GM12878 (cell line): ENCODE data around the gene ZNF32. TPM values are rescaled to one million over a fixed set of nuclear protein-coding genes. Genes with fewer than 3 reads are reported as not detected.

ENCODE experiments used
- ATAC-seq: fragments of 200-7000 bp; cut with Tn5 transposase; 3 replicates; pipeline ENCODE4 v1.9.1; 2020; ENCODE audit warnings: mild to moderate bottlenecking, moderate library complexity
- BruUV-seq: library from RNA; stranded (reverse); fragments of 400-500 nt; replicated peaks from 2 replicates; lab custom pipeline; 2021; lab: Mats Ljungman, UMichigan
- CTCF ChIA-PET: fragments of 300-600 bp; sonication (Branson Sonifier 250); formaldehyde crosslinking; extraction: SDS; loops from one replicate; lab custom pipeline; 2021; ENCODE audit warnings: inconsistent platforms; lab: Yijun Ruan, JAX
- POLR2A ChIA-PET: fragments of 350-600 bp; formaldehyde crosslinking; extraction: SDS; loops from one replicate; lab custom pipeline; 2021; ENCODE audit warnings: inconsistent platforms; lab: Charles Lee
- RAD21 ChIA-PET: fragments of 300-600 bp; sonication (Branson Sonifier 250); formaldehyde crosslinking; loops from one replicate; lab custom pipeline; 2023; ENCODE audit warnings: antibody characterized with exemption; ENCODE audit not compliant: unreplicated experiment; lab: Charles Lee
- SMC1A ChIA-PET: fragments of 300-600 bp; sonication (Branson Sonifier 250); formaldehyde crosslinking; loops from one replicate; lab custom pipeline; 2023; ENCODE audit not compliant: unreplicated experiment, uncharacterized antibody; lab: Charles Lee
- DNase-seq: peaks from one replicate; pipeline ENCODE4 v3.0.0-alpha.2; 2011; ENCODE audit warnings: low read depth, low spot score
- FAIRE-seq: peaks from 3 replicates; lab custom pipeline; 2011; peaks lifted over from hg19 to GRCh38; lab: Jason Lieb, UNC
- H2AFZ ChIP-seq: 2 replicates; pipeline ENCODE4 v1.6.0; 2011; ENCODE audit warnings: low read depth, low read length, control low read depth; ENCODE audit not compliant: control insufficient read depth
- H3K27ac ChIP-seq: 2 replicates; pipeline ENCODE4 v1.5.1; 2011; ENCODE audit warnings: control low read depth; ENCODE audit not compliant: control insufficient read depth, insufficient read depth
- H3K27me3 ChIP-seq, 2 experiments: replicated peaks in 1 of 2; 2 replicates each; pipeline versions ENCODE4 v1.6.0 to v1.6.1; 2011; ENCODE audit warnings: low read length in 1 of 2; ENCODE audit not compliant: control insufficient read depth in 2 of 2, insufficient read depth in 2 of 2
- H3K36me3 ChIP-seq, 2 experiments: 2 replicates each; pipeline ENCODE4 v1.5.1; 2011; ENCODE audit warnings: low read length in 1 of 2; ENCODE audit not compliant: control insufficient read depth in 2 of 2, insufficient read depth in 2 of 2
- H3K4me1 ChIP-seq: 2 replicates; pipeline ENCODE4 v1.6.1; 2011; ENCODE audit warnings: mild to moderate bottlenecking, low read length, moderate library complexity, mixed read lengths; ENCODE audit not compliant: control insufficient read depth, insufficient read depth
- H3K4me2 ChIP-seq: 2 replicates; pipeline ENCODE4 v1.6.0; 2011; ENCODE audit warnings: control low read depth; ENCODE audit not compliant: control insufficient read depth, insufficient read depth
- H3K4me3 ChIP-seq: fragments of 200-600 bp; sonication (generic); 2 replicates; pipeline ENCODE4 v1.5.1; 2016
- H3K79me2 ChIP-seq: 2 replicates; pipeline ENCODE4 v1.6.0; 2011; ENCODE audit warnings: low read length; ENCODE audit not compliant: control insufficient read depth, insufficient read depth
- H3K9ac ChIP-seq: 2 replicates; pipeline ENCODE4 v1.8.0; 2011; ENCODE audit warnings: low read length, control low read depth, mixed read lengths; ENCODE audit not compliant: control insufficient read depth, insufficient read depth
- H3K9me3 ChIP-seq: replicated peaks from 3 replicates; pipeline ENCODE4 v1.5.1; 2011; ENCODE audit warnings: mild to moderate bottlenecking, low read length; ENCODE audit not compliant: control insufficient read depth, insufficient read depth
- H4K20me1 ChIP-seq: 2 replicates; pipeline ENCODE4 v1.6.0; 2011; ENCODE audit not compliant: control insufficient read depth, insufficient read depth
- BMI1 ChIP-seq: fragments of 450-650 bp; IDR thresholded peaks from 2 replicates; pipeline ENCODE4 v1.6.1; 2016; ENCODE audit warnings: mild to moderate bottlenecking, moderate library complexity, borderline replicate concordance
- BRCA1 ChIP-seq: IDR thresholded peaks from 2 replicates; pipeline ENCODE4 v1.6.1; 2011; ENCODE audit warnings: low read depth, low read length, improper control_type of control experiment
- PRDM15 ChIP-seq: fragments of 450-650 bp; formaldehyde crosslinking; IDR thresholded peaks from 2 replicates; pipeline ENCODE4 v1.4.0; 2020; ENCODE audit warnings: mild to moderate bottlenecking, moderate library complexity
- SIN3A ChIP-seq: IDR thresholded peaks from 2 replicates; pipeline ENCODE4 v1.6.1; 2012; ENCODE audit warnings: low read depth, low read length, improper control_type of control experiment
- WGBS: methylation state at CpG from one replicate; pipeline ENCODE4 v1.1.6; 2016; ENCODE audit warnings: low lambda C conversion rate; ENCODE audit not compliant: insufficient replicate concordance, insufficient coverage; ENCODE audit errors: missing lambda C conversion rate; 5-methylcytosine and 5-hydroxymethylcytosine counted together
- in situ Hi-C: fragments of 300-500 bp; cut with MboI; formaldehyde crosslinking; loops from 9 replicates; pipeline ENCODE4 v1.14.3; 2018; ENCODE audit warnings: mixed read lengths
- intact Hi-C: fragments of 100-400 bp; cut with micrococcal nuclease; formaldehyde crosslinking; loops from one replicate; pipeline ENCODE4 v1.14.2; 2022; ENCODE audit not compliant: unreplicated experiment
- polyA plus RNA-seq, 11 experiments: library from polyadenylated mRNA; depleted of rRNA in 4 of 11; unstranded in 6 of 11; stranded (reverse) in 5 of 11; fragments of >200 nt; fragmentation: Nextera tagmentation in 4 of 11; fragmentation: Illumina TruSeq in 1 of 11; extraction: Ambion mirVana in 4 of 11; extraction: Trizol in 1 of 11; gene quantifications; 1 replicate in 1 of 11; 2 replicates in 10 of 11; pipeline versions ENCODE4 v1.2.1 to v1.2.3, GENCODE V29; 2011 to 2016; ENCODE audit warnings: inconsistent platforms in 2 of 11, missing spikeins in 2 of 11, low read depth in 1 of 11
- total RNA-seq, 4 experiments: library from RNA; depleted of rRNA in 3 of 4; stranded (reverse); fragments of >200 nt in 3 of 4; fragmentation: Illumina TruSeq in 1 of 4; extraction: Trizol in 1 of 4; gene quantifications; 2 replicates each; pipeline versions ENCODE4 v1.2.1 to v1.2.3, GENCODE V29; 2013 to 2021
- TF ChIP-seq, protein P1 (sequence below): fragments of 450-650 bp; formaldehyde crosslinking; IDR thresholded peaks from 2 replicates; pipeline ENCODE4 v1.5.0; 2022; ENCODE audit warnings: mild to moderate bottlenecking, missing genetic modification characterization
- TF ChIP-seq, protein P2 (sequence below): IDR thresholded peaks from 2 replicates; pipeline ENCODE4 v1.6.1; 2011; ENCODE audit warnings: low read depth, low read length, improper control_type of control experiment, borderline replicate concordance

Gene ZNF32
- total and polyA plus RNA-seq, 10 of the 15 experiments (the other 5 are each of a cell fraction or from before 2014, with no cell fraction given) = 1.9 to 23.0 (median 3.4) TPM

GRCh38 chr10:43689618-43689954 lies 40.9 kb upstream of the ZNF32 start:
- DNase-seq = no peak
- 23% methylated on average over 25 of the region's 25 CpGs for WGBS
- H3K4me2 ChIP-seq = peak overlapping the region; percentile 98
- peaks cover 3% of the 10 kb centered on the region; the same call in 1 of the 2 replicates for H3K4me1 ChIP-seq
- H3K36me3 ChIP-seq = no peaks in the 10 kb centered on the region
- H3K4me3 ChIP-seq = peak overlapping the region; percentile 69; the same call in 1 of the 2 replicates
- ATAC-seq = peak; percentile 33
- H3K9ac ChIP-seq = peak overlapping the region; percentile 56
- H3K27ac ChIP-seq = no peak overlapping the region
- FAIRE-seq = no peak
- no peaks in the 10 kb centered on the region for H3K79me2 ChIP-seq
- POLR2A ChIA-PET = no interaction called here
- H2AFZ ChIP-seq = peak overlapping the region; percentile 89
- intact Hi-C loops (no loop called here), in situ Hi-C loops (loop anchor here (5.0 kb wide), 1 partner anchor 358 kb away; no protein-coding TSS in a partner anchor)
- no peaks in the 10 kb centered on the region for H3K9me3 ChIP-seq
- H4K20me1 ChIP-seq = no peaks in the 10 kb centered on the region
- CTCF ChIA-PET = interaction anchor here (1.0 to 3.9 kb wide), 12 partner anchors 9 to 697 kb away, joined by 3 to 32 read pairs (median 5); no protein-coding TSS in a partner anchor
- H3K27me3 ChIP-seq = no peaks in the 10 kb centered on the region; a peak in 1 of 4 replicates
- SMC1A ChIA-PET = interaction anchor here (0.8 to 1.5 kb wide), 5 partner anchors 32 to 700 kb away, joined by 3 to 8 read pairs (median 3); no protein-coding TSS in a partner anchor
- TF ChIP-seq PRDM15 (CRISPR knock-in tag) (no peak), BMI1 (no peak), SIN3A (no peak), BRCA1 (no peak)
- TF ChIP-seq, protein P1, sequence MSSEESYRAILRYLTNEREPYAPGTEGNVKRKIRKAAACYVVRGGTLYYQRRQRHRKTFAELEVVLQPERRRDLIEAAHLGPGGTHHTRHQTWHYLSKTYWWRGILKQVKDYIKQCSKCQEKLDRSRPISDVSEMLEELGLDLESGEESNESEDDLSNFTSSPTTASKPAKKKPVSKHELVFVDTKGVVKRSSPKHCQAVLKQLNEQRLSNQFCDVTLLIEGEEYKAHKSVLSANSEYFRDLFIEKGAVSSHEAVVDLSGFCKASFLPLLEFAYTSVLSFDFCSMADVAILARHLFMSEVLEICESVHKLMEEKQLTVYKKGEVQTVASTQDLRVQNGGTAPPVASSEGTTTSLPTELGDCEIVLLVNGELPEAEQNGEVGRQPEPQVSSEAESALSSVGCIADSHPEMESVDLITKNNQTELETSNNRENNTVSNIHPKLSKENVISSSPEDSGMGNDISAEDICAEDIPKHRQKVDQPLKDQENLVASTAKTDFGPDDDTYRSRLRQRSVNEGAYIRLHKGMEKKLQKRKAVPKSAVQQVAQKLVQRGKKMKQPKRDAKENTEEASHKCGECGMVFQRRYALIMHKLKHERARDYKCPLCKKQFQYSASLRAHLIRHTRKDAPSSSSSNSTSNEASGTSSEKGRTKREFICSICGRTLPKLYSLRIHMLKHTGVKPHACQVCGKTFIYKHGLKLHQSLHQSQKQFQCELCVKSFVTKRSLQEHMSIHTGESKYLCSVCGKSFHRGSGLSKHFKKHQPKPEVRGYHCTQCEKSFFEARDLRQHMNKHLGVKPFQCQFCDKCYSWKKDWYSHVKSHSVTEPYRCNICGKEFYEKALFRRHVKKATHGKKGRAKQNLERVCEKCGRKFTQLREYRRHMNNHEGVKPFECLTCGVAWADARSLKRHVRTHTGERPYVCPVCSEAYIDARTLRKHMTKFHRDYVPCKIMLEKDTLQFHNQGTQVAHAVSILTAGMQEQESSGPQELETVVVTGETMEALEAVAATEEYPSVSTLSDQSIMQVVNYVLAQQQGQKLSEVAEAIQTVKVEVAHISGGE (CRISPR knock-in tag) = no peak
- TF ChIP-seq, protein P2, sequence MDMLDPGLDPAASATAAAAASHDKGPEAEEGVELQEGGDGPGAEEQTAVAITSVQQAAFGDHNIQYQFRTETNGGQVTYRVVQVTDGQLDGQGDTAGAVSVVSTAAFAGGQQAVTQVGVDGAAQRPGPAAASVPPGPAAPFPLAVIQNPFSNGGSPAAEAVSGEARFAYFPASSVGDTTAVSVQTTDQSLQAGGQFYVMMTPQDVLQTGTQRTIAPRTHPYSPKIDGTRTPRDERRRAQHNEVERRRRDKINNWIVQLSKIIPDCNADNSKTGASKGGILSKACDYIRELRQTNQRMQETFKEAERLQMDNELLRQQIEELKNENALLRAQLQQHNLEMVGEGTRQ = no peak
- TF ChIP-seq, all 136 proteins: peak for 0
- RAD21 ChIA-PET = interaction anchor here (1.5 to 3.0 kb wide), 4 partner anchors 341 to 697 kb away, joined by 3 to 27 read pairs (median 6); no protein-coding TSS in a partner anchor
- BruUV-seq = no TSS peak
